Astrocyte (in vitro differentiated cells and primary cell): ENCODE results near the gene DCC. TPM values are rescaled to one million over a fixed set of nuclear protein-coding genes. Genes with fewer than 3 reads are reported as not detected.

ENCODE experiments used
- DNase-seq: peaks from one replicate; pipeline ENCODE4 v3.0.0-alpha.2; 2010; ENCODE audit warnings: low read depth
- FAIRE-seq: peaks from 2 replicates; lab custom pipeline; 2011; peaks lifted over from hg19 to GRCh38; lab: Jason Lieb, UNC
- H2AFZ ChIP-seq: 2 replicates; pipeline ENCODE4 v1.6.0; 2012; ENCODE audit warnings: low read depth, low read length, inconsistent platforms
- H3K27ac ChIP-seq: 2 replicates; pipeline ENCODE4 v1.5.1; 2011; ENCODE audit warnings: low read depth, low read length, inconsistent platforms
- H3K27me3 ChIP-seq: 2 replicates; pipeline ENCODE4 v1.6.0; 2011; ENCODE audit warnings: low read length, inconsistent platforms; ENCODE audit not compliant: insufficient read depth
- H3K36me3 ChIP-seq: 2 replicates; pipeline ENCODE4 v1.5.1; 2011; ENCODE audit warnings: low read length, inconsistent platforms; ENCODE audit not compliant: insufficient read depth
- H3K4me1 ChIP-seq: 2 replicates; pipeline ENCODE4 v1.5.1; 2011; ENCODE audit warnings: low read length, inconsistent platforms; ENCODE audit not compliant: insufficient read depth
- H3K4me2 ChIP-seq: 2 replicates; pipeline ENCODE4 v1.6.0; 2012; ENCODE audit warnings: low read length, inconsistent platforms
- H3K4me3 ChIP-seq: 2 replicates; pipeline ENCODE4 v1.5.1; 2011; ENCODE audit warnings: low read depth, mild to moderate bottlenecking, low read length, inconsistent platforms; ENCODE audit not compliant: insufficient read depth
- H3K79me2 ChIP-seq: 2 replicates; pipeline ENCODE4 v1.6.0; 2012; ENCODE audit warnings: mild to moderate bottlenecking, low read length, inconsistent platforms; ENCODE audit not compliant: insufficient read depth
- H3K9ac ChIP-seq: 2 replicates; pipeline ENCODE4 v1.6.0; 2012; ENCODE audit warnings: mild to moderate bottlenecking, low read length, inconsistent platforms
- H3K9me3 ChIP-seq: 2 replicates; pipeline ENCODE4 v1.5.1; 2012; ENCODE audit warnings: low read depth, mild to moderate bottlenecking, low read length, inconsistent platforms; ENCODE audit not compliant: insufficient read depth
- H4K20me1 ChIP-seq: 2 replicates; pipeline ENCODE4 v1.6.0; 2012; ENCODE audit warnings: low read length, inconsistent platforms; ENCODE audit not compliant: insufficient read depth
- H3K27ac Mint-ChIP-seq: one replicate; pipeline ENCODE4 v1.8.0; 2021; ENCODE audit warnings: mild to moderate bottlenecking, mixed read lengths; ENCODE audit not compliant: unreplicated experiment
- H3K27me3 Mint-ChIP-seq: one replicate; pipeline ENCODE4 v1.8.0; 2021; ENCODE audit warnings: low read depth, mixed read lengths; ENCODE audit not compliant: unreplicated experiment
- H3K36me3 Mint-ChIP-seq: one replicate; pipeline ENCODE4 v1.8.0; 2021; ENCODE audit warnings: low read depth, mixed read lengths; ENCODE audit not compliant: unreplicated experiment
- H3K4me1 Mint-ChIP-seq: one replicate; pipeline ENCODE4 v1.8.0; 2021; ENCODE audit warnings: low read depth, mixed read lengths; ENCODE audit not compliant: unreplicated experiment
- H3K4me3 Mint-ChIP-seq: one replicate; pipeline ENCODE4 v1.8.0; 2021; ENCODE audit warnings: mild to moderate bottlenecking, moderate library complexity, mixed read lengths; ENCODE audit not compliant: unreplicated experiment
- H3K9me3 Mint-ChIP-seq: one replicate; pipeline ENCODE4 v1.8.0; 2021; ENCODE audit warnings: mild to moderate bottlenecking, mixed read lengths; ENCODE audit not compliant: unreplicated experiment
- CTCF ChIP-seq: IDR thresholded peaks from 2 replicates; pipeline ENCODE4 v1.5.1; 2011; ENCODE audit warnings: low read depth, mild to moderate bottlenecking, inconsistent platforms, low read length, moderate library complexity; ENCODE audit not compliant: insufficient read depth
- EZH2 ChIP-seq: IDR thresholded peaks from 2 replicates; pipeline ENCODE4 v1.6.1; 2012; ENCODE audit warnings: mild to moderate bottlenecking, low read length, inconsistent platforms; ENCODE audit not compliant: insufficient read depth
- total RNA-seq: library from RNA; stranded (reverse); gene quantifications from 2 replicates; pipeline ENCODE4 v1.2.1, GENCODE V29; 2021

The DCC gene
- total RNA-seq, 1 donor from 2014 or later = 2.6 TPM

GRCh38 chr18:53033128-53033527 is 693.1 kb downstream of the DCC start:
- no peaks in the 10 kb centered on the region for H3K9me3 Mint-ChIP-seq
- Histone ChIP-seq H3K36me3 (no peaks in the 10 kb centered on the region), H2AFZ (no peak overlapping the region), H3K79me2 (no peaks in the 10 kb centered on the region), H3K4me2 (no peak overlapping the region), H3K4me3 (no peak overlapping the region), H3K27me3 (no peaks in the 10 kb centered on the region), H4K20me1 (no peaks in the 10 kb centered on the region), H3K27ac (no peak overlapping the region), H3K9ac (no peak overlapping the region), H3K9me3 (no peaks in the 10 kb centered on the region), H3K4me1 (no peaks in the 10 kb centered on the region)
- peaks cover 2% of the 10 kb centered on the region for H3K27me3 Mint-ChIP-seq
- no peak for TF ChIP-seq EZH2
- TF ChIP-seq CTCF = no peak
- FAIRE-seq (no peak), DNase-seq (no peak)
- no peak overlapping the region for H3K27ac Mint-ChIP-seq
- no peak overlapping the region for H3K4me3 Mint-ChIP-seq
- H3K36me3 Mint-ChIP-seq = no peaks in the 10 kb centered on the region
- no peaks in the 10 kb centered on the region for H3K4me1 Mint-ChIP-seq

- Mint-ChIP-seq H3K4me3 (no peak overlapping the region), H3K36me3 (no peaks in the 10 kb centered on the region), H3K27me3 (peaks cover 2% of the 10 kb centered on the region), H3K4me1 (no peaks in the 10 kb centered on the region), H3K27ac (no peak overlapping the region), H3K9me3 (no peaks in the 10 kb centered on the region)
- H2AFZ ChIP-seq = no peak overlapping the region
- DNase-seq = no peak
- H3K4me1 ChIP-seq = no peaks in the 10 kb centered on the region
- H3K9me3 ChIP-seq = no peaks in the 10 kb centered on the region
- H3K27me3 ChIP-seq = no peaks in the 10 kb centered on the region
- no peak for TF ChIP-seq CTCF
- no peak for TF ChIP-seq EZH2
- no peak overlapping the region for H3K27ac ChIP-seq
- no peaks in the 10 kb centered on the region for H4K20me1 ChIP-seq
- H3K9ac ChIP-seq = no peak overlapping the region
- no peaks in the 10 kb centered on the region for H3K79me2 ChIP-seq
- no peaks in the 10 kb centered on the region for H3K36me3 ChIP-seq
- no peak overlapping the region for H3K4me3 ChIP-seq
- H3K4me2 ChIP-seq = no peak overlapping the region
- FAIRE-seq = no peak
Observed at GRCh38 chr18:53038608-53039007, 698.6 kb downstream of the DCC start.

- Histone ChIP-seq H4K20me1 (no peaks in the 10 kb centered on the region), H3K79me2 (no peaks in the 10 kb centered on the region), H3K9me3 (no peaks in the 10 kb centered on the region), H3K27ac (no peak overlapping the region), H3K36me3 (no peaks in the 10 kb centered on the region), H3K4me1 (no peaks in the 10 kb centered on the region), H3K27me3 (no peaks in the 10 kb centered on the region), H3K9ac (no peak overlapping the region), H2AFZ (no peak overlapping the region), H3K4me2 (no peak overlapping the region), H3K4me3 (no peak overlapping the region)
- TF ChIP-seq EZH2 (no peak), CTCF (no peak)
- H3K27ac Mint-ChIP-seq = no peak overlapping the region
- no peaks in the 10 kb centered on the region for H3K4me1 Mint-ChIP-seq
- H3K4me3 Mint-ChIP-seq = no peak overlapping the region
- no peaks in the 10 kb centered on the region for H3K36me3 Mint-ChIP-seq
- peaks cover 2% of the 10 kb centered on the region for H3K27me3 Mint-ChIP-seq
- DNase-seq (no peak), FAIRE-seq (no peak)
- H3K9me3 Mint-ChIP-seq = no peaks in the 10 kb centered on the region
Observed at GRCh38 chr18:53040286-53040685, 700.3 kb downstream of the DCC start.
